GM19023 (cell line): ENCODE results near the gene PTGIR.

Experiments
- ATAC-seq: cut with Tn5 transposase; IDR thresholded peaks from one replicate; pipeline ENCODE4 v1.9.1; 2021; ENCODE audit warnings: mild to moderate bottlenecking, moderate library complexity; ENCODE audit not compliant: unreplicated experiment

PTGIR gene

DNA sequence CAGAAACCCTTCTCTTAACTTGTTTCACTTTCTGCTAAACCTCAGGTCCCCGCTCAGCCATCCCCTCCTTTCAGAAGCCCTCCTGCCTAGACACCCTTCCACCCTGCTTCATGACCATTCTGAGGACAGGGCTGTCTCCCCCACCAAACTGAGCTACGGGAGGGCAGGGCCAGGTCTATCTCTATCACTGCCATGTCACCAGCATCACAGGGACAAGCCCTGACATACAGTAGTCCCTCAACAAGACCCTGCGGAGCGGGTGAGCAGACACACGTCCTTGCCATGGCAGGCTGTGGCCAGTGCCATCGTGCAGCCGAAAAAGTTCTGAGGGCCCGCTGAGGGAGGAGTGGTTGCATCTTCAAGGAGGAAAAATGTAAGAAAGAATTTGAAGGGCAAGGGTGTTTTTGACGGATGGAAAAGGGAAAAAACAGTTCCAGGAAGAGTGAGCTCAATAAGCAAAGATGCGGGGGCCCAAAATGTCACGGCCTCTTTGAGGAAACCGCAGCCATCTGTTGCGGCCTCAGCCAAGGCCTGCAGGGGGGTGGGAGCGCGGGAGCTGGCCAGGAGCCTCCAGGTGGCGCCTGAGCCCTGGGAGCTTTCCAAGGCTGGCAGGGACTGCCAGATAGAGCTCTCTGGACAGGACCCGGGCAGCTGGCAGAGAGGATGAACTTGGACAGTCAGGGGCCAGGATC lies 8.1 kb downstream of the PTGIR start:
- no peak for ATAC-seq

- ATAC-seq = no peak
These were observed 8.9 kb downstream of the PTGIR start for GRCh38 chr19:46615966-46616365.

DNA sequence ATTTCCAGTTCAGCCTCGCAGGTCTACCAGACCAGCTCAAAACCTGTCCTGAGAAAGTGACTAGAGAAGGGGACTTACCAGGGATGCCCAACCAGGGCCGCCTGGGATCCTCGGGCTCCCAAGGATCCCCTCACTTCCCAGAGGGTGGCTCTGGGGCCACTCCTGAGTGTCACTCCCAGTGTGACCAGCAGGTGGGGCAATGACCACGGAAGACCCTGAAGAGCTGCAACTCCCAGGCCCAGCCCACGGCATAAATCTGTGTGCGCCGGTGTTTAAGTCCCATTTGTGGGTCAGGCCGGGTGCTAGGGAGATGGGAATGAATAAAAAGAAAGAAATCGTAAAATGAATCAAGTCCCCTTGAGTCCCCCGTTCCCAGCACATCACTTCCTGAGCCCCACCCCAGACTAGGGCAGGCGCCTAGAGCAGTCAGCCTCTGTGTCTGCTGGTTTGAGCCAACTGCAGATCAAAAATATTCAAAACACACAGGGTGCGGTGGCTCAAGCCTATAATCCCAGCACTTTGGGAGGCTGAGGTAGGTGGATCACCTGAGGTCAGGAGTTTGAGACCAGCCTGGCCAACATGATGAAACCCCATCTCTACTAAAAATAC lies 10.7 kb downstream of the PTGIR start:
- ATAC-seq = no peak

- ATAC-seq = no peak
These were observed 11.4 kb downstream of the PTGIR start for GRCh38 chr19:46613525-46613924.

DNA sequence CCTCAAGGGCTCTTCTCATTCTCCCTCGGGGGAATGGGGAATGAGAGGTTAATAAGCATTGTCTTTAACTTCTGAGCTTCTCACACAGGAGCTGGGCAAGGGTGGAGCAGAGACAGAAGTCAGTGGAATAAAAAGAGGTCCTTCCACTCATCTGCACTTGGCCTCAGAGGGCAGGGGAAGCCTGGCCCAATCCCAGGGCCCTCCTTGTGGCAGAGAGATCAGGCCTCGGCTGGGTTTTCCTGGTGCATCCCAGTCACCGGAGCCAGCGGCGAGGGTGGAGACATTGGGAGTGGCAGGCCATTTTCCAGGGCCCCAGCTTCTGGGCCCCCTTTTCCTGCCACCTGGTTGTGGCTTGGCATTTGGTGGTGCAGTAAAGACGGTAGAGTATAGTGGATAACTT lies 13.1 kb downstream of the PTGIR start:
- ATAC-seq = no peak

GRCh38 chr19:46610851-46611770 lies 13.8 kb downstream of the PTGIR start:
- no peak for ATAC-seq

DNA sequence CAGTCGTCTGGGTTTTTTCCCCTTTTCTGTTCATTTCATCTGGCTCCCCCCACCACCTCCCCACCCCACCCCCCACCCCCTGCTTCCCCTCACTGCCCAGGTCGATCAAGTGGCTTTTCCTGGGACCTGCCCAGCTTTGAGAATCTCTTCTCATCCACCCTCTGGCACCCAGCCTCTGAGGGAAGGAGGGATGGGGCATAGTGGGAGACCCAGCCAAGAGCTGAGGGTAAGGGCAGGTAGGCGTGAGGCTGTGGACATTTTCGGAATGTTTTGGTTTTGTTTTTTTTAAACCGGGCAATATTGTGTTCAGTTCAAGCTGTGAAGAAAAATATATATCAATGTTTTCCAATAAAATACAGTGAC lies 14.5 kb downstream of the PTGIR start:
- no peak for ATAC-seq

- ATAC-seq = no peak
These were observed 15.1 kb downstream of the PTGIR start for GRCh38 chr19:46609511-46610412.

- ATAC-seq = no peak
These were observed 16.1 kb downstream of the PTGIR start for GRCh38 chr19:46608581-46609345.

GRCh38 chr19:46608178-46608577 lies 16.7 kb downstream of the PTGIR start:
- no peak for ATAC-seq

DNA sequence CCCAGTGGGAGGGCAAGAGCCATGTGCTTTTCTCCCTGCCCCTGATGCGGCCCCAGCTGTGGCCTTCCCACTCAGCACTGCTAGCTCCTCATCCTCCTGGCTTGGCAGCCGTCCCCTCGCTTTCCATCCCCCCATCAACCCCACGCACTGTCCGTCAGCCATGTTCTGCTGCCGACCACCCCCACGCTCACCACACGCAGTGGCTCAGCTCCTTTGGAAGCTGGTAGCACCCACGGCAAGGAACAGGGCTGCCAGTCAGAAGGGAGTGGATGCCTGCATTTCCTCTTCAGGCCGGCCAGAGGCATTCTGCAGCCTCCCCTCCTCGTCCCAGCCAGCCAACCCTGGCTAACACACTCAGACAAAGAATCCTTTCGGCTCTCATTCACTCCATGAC lies 17.4 kb downstream of the PTGIR start:
- no peak for ATAC-seq

DNA sequence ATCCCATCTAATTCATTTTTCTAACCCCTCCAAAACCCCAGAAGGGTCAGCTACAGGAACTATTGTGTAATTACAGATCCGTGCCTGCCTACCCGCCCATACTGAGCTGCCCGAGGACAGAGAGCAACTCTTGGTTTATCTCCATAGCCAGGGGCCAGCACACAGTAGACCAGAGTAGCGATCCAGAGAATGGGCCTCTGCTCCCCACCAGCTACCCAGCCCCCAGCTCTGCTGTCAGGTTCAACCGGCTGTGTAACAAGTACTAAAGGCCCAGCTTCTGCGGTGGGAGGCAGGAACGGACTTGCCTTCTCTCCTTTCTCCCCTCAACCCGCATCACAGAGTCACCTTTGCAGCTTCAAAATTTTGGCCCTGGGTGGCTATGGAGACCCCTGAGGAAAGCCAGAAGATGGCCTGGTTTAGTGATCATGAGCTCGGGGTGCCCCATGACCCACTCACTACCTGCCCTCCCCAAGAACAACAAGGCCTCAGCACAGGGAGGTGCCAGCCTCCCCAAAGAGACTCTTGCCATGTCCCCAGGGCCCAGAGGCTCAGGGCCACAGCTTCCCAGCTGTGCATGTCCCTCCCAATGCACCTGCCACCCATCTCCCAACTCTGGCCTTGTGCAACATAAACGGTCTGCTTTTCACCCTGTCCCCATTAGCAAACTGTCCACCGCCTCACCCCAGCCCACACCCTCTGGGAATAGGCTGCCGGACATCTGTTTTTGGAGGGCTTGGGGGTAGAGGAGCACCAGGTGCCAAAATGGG lies 18.0 kb downstream of the PTGIR start:
- ATAC-seq = no peak

DNA sequence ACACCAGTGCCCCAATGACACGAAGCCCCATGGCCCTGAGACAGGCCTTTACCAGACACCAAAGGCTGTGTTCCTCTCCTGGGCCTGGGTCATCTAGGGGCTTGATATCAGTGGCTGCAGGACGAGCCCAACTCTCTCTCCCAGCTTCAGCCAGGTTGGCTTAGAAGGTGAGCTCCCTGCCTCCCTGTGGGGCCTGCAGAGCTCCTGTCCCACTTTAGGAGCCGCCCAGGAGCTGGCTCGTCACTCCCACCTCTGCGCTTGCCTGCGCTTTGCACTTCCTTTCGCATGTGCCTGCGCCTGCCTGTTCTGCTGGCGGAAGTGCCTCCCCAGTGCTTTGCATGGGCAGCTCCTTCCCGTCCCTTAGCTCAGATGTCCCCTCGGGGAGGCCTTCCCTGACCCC lies 18.9 kb downstream of the PTGIR start:
- no peak for ATAC-seq

DNA sequence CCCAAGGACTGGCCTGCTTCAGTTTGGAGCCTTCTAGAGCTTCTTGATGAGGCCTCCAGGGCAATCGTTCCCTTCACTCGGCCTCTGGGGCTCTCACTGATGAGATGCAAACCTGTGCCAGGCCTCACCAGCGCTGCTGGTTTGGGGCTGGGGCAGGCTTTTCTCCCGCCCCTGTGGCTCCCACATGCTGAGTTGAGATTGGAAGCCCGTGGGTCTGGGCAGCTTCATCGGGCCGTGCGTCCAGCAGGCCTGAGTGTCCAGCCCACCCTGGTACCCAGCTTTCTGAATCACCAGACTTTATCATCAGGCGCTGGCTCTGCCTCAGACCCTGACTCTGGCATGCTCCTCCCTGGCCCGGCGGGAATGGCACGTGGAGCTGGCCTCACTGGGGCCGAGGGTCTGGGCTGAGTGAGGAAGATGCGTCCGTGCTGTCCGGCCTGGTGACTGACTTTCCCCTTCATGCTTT lies 19.5 kb downstream of the PTGIR start:
- ATAC-seq = no peak

DNA sequence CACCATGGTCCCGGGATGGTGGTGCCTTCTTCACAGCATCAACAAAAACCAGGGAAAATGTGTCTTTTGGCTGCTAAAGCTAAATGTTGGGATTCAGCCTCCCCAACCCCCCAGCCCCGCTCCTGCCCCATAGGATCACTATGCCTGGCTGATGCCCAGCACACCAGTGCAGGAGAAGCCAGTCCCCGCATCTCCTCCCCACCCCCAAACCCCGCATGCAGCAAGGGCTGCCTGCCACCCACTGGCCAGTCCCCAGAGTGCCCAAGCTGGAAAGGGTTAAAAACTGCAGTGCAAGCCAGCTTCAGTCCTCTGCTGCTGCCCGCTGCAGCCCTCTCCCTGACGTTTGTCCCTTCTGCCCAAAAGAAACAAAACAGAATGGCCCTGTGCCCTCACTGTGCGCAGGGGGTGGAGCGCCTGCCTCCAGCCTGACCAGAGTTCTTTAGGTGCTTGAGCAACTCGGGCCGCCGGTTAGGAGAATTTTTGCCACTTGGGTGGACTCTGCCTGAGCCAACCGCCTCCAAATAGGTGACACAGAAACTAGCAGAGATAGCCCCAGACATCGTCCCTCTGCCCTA lies 20.0 kb downstream of the PTGIR start:
- ATAC-seq = no peak

GRCh38 chr19:46603752-46604231 lies 21.1 kb downstream of the PTGIR start:
- ATAC-seq = no peak

DNA sequence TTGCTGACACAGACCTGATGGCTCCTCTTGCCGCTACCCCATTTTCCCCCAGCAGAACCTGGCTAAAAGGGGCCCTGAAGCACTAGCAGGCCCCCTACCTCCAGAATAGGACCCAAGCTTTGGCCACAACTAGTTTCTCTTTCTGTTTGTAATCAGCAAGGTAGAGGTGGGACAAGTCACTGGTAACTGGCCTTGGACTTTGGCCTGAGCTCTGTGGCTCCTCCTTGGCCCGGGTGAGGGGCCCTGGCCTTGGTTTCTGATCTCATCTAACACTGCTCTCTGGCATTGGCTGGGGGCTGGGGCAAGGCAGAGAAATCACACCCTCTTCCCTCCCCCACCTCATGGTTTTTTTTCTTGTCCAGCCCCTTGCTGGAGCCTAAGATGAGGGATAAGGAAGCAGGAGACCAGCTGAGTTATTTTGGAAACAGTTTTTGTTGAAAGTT lies 21.7 kb downstream of the PTGIR start:
- no peak for ATAC-seq

GRCh38 chr19:46602392-46603194 lies 22.3 kb downstream of the PTGIR start:
- no peak for ATAC-seq
